Measurements from ENCODE around the gene NTM.

The NTM gene

GRCh38 chr11:131389582-131389981 is 19.2 kb downstream of the NTM start:
- Mint-ChIP-seq H3K27me3 (no peaks in the 10 kb centered on the region), H3K4me3 (no peak overlapping the region), H3K4me1 (ENCODE audit: low read depth) (no peaks in the 10 kb centered on the region), H3K27ac (no peak overlapping the region), H3K9me3 (peaks cover 8% of the 10 kb centered on the region), H3K36me3 (ENCODE audit: low read depth) (no peaks in the 10 kb centered on the region)

- H3K36me3 Mint-ChIP-seq (ENCODE audit: low read depth) = no peaks in the 10 kb centered on the region
- H3K4me3 Mint-ChIP-seq = no peak overlapping the region
- H3K9me3 Mint-ChIP-seq = peaks cover 8% of the 10 kb centered on the region
- H3K27ac Mint-ChIP-seq = no peak overlapping the region
- no peaks in the 10 kb centered on the region for H3K4me1 Mint-ChIP-seq (ENCODE audit: low read depth)
- H3K27me3 Mint-ChIP-seq = peaks cover 6% of the 10 kb centered on the region
Measured at GRCh38 chr11:131391176-131391575, 20.8 kb downstream of the NTM start.

GRCh38 chr11:131392528-131393255 is 22.3 kb downstream of the NTM start:
- peaks cover 8% of the 10 kb centered on the region for H3K9me3 Mint-ChIP-seq
- no peak overlapping the region for H3K4me3 Mint-ChIP-seq
- H3K4me1 Mint-ChIP-seq (ENCODE audit: low read depth) = no peaks in the 10 kb centered on the region
- H3K27me3 Mint-ChIP-seq = peaks cover 6% of the 10 kb centered on the region
- no peaks in the 10 kb centered on the region for H3K36me3 Mint-ChIP-seq (ENCODE audit: low read depth)
- no peak overlapping the region for H3K27ac Mint-ChIP-seq

GRCh38 chr11:131393691-131394090 is 23.3 kb downstream of the NTM start:
- Mint-ChIP-seq H3K4me1 (ENCODE audit: low read depth) (no peaks in the 10 kb centered on the region), H3K4me3 (no peak overlapping the region), H3K36me3 (ENCODE audit: low read depth) (no peaks in the 10 kb centered on the region)

GRCh38 chr11:131397675-131398074 is 27.3 kb downstream of the NTM start:
- Mint-ChIP-seq H3K36me3 (ENCODE audit: low read depth) (no peaks in the 10 kb centered on the region), H3K27ac (no peak overlapping the region), H3K27me3 (peaks cover 6% of the 10 kb centered on the region), H3K9me3 (no peaks in the 10 kb centered on the region), H3K4me1 (ENCODE audit: low read depth) (no peaks in the 10 kb centered on the region), H3K4me3 (no peak overlapping the region)

More at GRCh38 chr11:131393691-131394090, 23.3 kb downstream of the NTM start:
- Mint-ChIP-seq H3K9me3 (peaks cover 8% of the 10 kb centered on the region), H3K27me3 (peaks cover 6% of the 10 kb centered on the region), H3K27ac (no peak overlapping the region)

- Mint-ChIP-seq H3K27ac (no peak overlapping the region), H3K4me3 (no peak overlapping the region), H3K4me1 (ENCODE audit: low read depth) (no peaks in the 10 kb centered on the region), H3K9me3 (no peaks in the 10 kb centered on the region), H3K36me3 (ENCODE audit: low read depth) (no peaks in the 10 kb centered on the region), H3K27me3 (no peaks in the 10 kb centered on the region)
Measured at GRCh38 chr11:131402040-131402439, 31.6 kb downstream of the NTM start.

- no peaks in the 10 kb centered on the region for H3K36me3 Mint-ChIP-seq (ENCODE audit: low read depth)
- no peaks in the 10 kb centered on the region for H3K4me1 Mint-ChIP-seq (ENCODE audit: low read depth)
- H3K9me3 Mint-ChIP-seq = no peaks in the 10 kb centered on the region
- H3K27me3 Mint-ChIP-seq = no peaks in the 10 kb centered on the region
- H3K4me3 Mint-ChIP-seq = no peak overlapping the region
- H3K27ac Mint-ChIP-seq = no peak overlapping the region
Measured at GRCh38 chr11:131404010-131404409, 33.6 kb downstream of the NTM start.

GRCh38 chr11:131408025-131408640 is 37.7 kb downstream of the NTM start:
- no peaks in the 10 kb centered on the region for H3K4me1 Mint-ChIP-seq (ENCODE audit: low read depth)
- H3K36me3 Mint-ChIP-seq (ENCODE audit: low read depth) = no peaks in the 10 kb centered on the region
- no peak overlapping the region for H3K27ac Mint-ChIP-seq
- H3K9me3 Mint-ChIP-seq = no peaks in the 10 kb centered on the region
- H3K27me3 Mint-ChIP-seq = no peaks in the 10 kb centered on the region
- H3K4me3 Mint-ChIP-seq = no peak overlapping the region

GRCh38 chr11:131409345-131409744 is 38.9 kb downstream of the NTM start:
- no peaks in the 10 kb centered on the region for H3K36me3 Mint-ChIP-seq (ENCODE audit: low read depth)
- no peak overlapping the region for H3K4me3 Mint-ChIP-seq
- no peaks in the 10 kb centered on the region for H3K4me1 Mint-ChIP-seq (ENCODE audit: low read depth)
- no peaks in the 10 kb centered on the region for H3K9me3 Mint-ChIP-seq
- H3K27me3 Mint-ChIP-seq = no peaks in the 10 kb centered on the region
- H3K27ac Mint-ChIP-seq = no peak overlapping the region

GRCh38 chr11:131411636-131412035 is 41.2 kb downstream of the NTM start:
- H3K4me1 Mint-ChIP-seq (ENCODE audit: low read depth) = no peaks in the 10 kb centered on the region
- no peaks in the 10 kb centered on the region for H3K36me3 Mint-ChIP-seq (ENCODE audit: low read depth)
- no peak overlapping the region for H3K4me3 Mint-ChIP-seq
- H3K27me3 Mint-ChIP-seq = no peaks in the 10 kb centered on the region
- no peak overlapping the region for H3K27ac Mint-ChIP-seq
- H3K9me3 Mint-ChIP-seq = no peaks in the 10 kb centered on the region

- Mint-ChIP-seq H3K36me3 (ENCODE audit: low read depth) (no peaks in the 10 kb centered on the region), H3K27ac (no peak overlapping the region), H3K4me1 (ENCODE audit: low read depth) (no peaks in the 10 kb centered on the region), H3K9me3 (no peaks in the 10 kb centered on the region), H3K4me3 (no peak overlapping the region), H3K27me3 (no peaks in the 10 kb centered on the region)
Measured at GRCh38 chr11:131412061-131412460, 41.6 kb downstream of the NTM start.

- H3K27ac Mint-ChIP-seq = no peak overlapping the region
- H3K9me3 Mint-ChIP-seq = no peaks in the 10 kb centered on the region
- H3K4me3 Mint-ChIP-seq = no peak overlapping the region
- no peaks in the 10 kb centered on the region for H3K36me3 Mint-ChIP-seq (ENCODE audit: low read depth)
- no peaks in the 10 kb centered on the region for H3K27me3 Mint-ChIP-seq
- H3K4me1 Mint-ChIP-seq (ENCODE audit: low read depth) = no peaks in the 10 kb centered on the region
Measured at GRCh38 chr11:131413217-131413616, 42.8 kb downstream of the NTM start.

GRCh38 chr11:131418189-131418588 is 47.8 kb downstream of the NTM start:
- no peaks in the 10 kb centered on the region for H3K36me3 Mint-ChIP-seq (ENCODE audit: low read depth)
- no peaks in the 10 kb centered on the region for H3K9me3 Mint-ChIP-seq
- no peak overlapping the region for H3K27ac Mint-ChIP-seq
- no peak overlapping the region for H3K4me3 Mint-ChIP-seq
- no peaks in the 10 kb centered on the region for H3K4me1 Mint-ChIP-seq (ENCODE audit: low read depth)
- no peaks in the 10 kb centered on the region for H3K27me3 Mint-ChIP-seq

GRCh38 chr11:131421066-131421855 is 50.8 kb downstream of the NTM start:
- Mint-ChIP-seq H3K4me3 (no peak overlapping the region), H3K9me3 (no peaks in the 10 kb centered on the region), H3K36me3 (ENCODE audit: low read depth) (no peaks in the 10 kb centered on the region), H3K27ac (no peak overlapping the region), H3K27me3 (no peaks in the 10 kb centered on the region), H3K4me1 (ENCODE audit: low read depth) (no peaks in the 10 kb centered on the region)

GRCh38 chr11:131422029-131422428 is 51.6 kb downstream of the NTM start:
- no peaks in the 10 kb centered on the region for H3K27me3 Mint-ChIP-seq

More at GRCh38 chr11:131422029-131422428, 51.6 kb downstream of the NTM start:
- Mint-ChIP-seq H3K27ac (no peak overlapping the region), H3K4me3 (no peak overlapping the region), H3K36me3 (ENCODE audit: low read depth) (no peaks in the 10 kb centered on the region), H3K9me3 (no peaks in the 10 kb centered on the region), H3K4me1 (ENCODE audit: low read depth) (no peaks in the 10 kb centered on the region)
